ENCODE data around the gene NDUFS1.
"Not testable (repeated sequence)": the region's sequence is repeated elsewhere in the genome, so short reads cannot be mapped to it uniquely, and the experiment has no call there.

Gene NDUFS1

GRCh38 chr2:206160807-206161179, 1.5 kb upstream of the NDUFS1 start:
- no peak for FAIRE-seq

DNA sequence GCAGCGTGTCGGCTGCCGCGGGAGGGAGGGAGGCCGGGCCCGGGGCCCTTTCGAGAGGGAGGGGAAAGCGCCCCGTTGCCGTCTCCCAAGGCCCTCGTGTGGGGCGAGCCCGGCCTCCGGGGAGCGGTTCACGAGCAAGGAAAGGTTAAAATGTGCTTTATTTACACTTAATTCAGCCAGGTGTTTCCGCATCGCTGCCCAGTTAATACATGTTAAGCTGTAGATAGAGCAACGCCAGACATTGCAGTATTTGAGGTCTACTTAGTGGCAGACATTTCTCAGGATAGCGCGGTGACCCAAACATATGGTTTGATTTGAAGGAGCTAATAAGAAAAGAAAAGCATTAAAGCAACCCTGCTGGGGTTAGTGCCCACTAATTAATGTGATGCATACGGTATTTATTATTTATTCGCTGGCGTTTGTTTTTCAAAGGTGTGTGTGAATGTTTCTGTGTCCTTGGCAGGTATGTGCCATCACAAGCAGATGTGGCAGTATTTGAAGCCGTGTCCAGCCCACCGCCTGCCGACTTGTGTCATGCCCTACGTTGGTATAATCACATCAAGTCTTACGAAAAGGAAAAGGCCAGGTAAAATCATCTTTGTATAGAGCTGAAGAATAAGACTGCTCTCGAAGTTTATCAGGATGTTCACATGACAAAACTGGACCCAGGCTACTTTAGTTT, 1.0 kb upstream of the NDUFS1 start:
- no peak for FAIRE-seq

DNA sequence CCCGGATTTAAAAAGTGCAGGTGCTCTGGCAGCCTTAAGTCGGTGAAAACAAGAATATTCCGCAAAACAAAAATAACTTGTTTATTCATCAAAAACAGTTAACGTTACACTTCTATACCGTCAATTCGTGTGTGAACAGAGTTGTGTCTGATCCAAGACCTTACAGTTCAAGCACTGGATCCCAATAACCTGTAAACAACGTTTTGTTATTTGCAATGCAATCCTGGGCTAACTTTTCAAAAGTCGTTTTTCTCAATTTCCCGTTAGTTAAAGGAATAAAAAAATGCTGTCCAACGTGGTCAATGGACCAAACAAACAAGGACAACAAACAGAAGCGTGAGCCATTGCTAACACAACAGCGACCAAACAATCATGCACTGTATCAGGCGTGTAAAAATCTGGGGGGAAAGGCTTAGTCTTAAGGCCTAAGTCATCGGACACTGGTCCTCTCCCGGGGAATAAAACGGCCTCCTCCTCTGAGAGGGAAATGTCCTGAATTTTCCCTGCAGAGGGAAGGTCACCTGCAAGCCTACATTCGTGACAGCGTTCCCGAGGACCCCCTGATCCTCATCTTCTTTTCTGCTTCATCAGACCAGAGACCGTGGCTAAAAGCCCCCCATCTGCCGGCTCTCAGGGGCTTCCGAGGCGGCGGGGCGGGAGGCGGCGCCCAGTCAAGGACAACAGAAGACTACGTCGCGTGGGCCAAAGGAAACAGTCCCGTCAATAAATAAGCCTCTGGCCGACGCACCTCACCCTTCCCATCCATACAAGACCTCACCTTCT, 490 bp downstream of the NDUFS1 start:
- FAIRE-seq = no peak

DNA sequence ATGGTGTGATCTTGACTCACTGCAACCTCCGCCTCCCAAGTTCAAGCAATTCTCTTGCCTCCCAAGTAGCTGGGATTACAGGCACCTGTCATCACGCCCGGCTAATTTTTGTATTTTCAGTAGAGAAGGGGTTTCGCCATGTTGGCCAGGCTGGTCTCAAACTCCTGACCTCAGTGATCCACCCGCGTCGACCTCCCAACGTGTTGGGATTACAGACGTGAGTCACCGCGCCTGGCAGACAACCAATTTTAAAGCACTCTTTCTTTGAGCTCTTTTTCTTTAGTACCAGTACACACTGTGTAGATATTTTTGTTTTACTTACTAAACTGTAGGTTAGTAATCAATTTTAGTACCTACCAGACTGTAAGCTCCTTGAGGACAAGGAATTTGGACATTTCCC, 2.2 kb downstream of the NDUFS1 start:
- FAIRE-seq = not testable (repeated sequence)

- no peak for FAIRE-seq
Measured at GRCh38 chr2:206154197-206154596, 5.0 kb downstream of the NDUFS1 start.

- FAIRE-seq = no peak
Measured at GRCh38 chr2:206150631-206151030, 8.6 kb downstream of the NDUFS1 start.

GRCh38 chr2:206150168-206150567, 9.1 kb downstream of the NDUFS1 start:
- no peak for FAIRE-seq

DNA sequence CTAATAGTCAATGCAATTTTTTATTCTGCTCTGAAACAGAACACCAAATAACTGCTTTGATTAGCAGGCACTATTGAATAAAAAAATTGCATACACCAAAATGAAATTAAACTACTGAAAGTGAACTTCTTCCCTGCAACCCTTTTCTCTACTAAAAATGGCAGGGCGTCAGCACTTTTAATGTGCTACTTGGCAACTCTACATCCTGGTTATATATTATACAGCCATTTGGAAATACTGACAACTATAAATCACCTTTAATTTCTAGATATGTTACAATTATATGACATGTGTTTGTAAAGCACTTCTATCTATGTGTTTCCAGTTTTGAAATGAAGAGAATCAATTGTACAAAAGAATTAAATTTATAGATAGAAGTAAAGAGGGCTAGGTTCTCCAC, 9.9 kb downstream of the NDUFS1 start:
- FAIRE-seq = no peak

DNA sequence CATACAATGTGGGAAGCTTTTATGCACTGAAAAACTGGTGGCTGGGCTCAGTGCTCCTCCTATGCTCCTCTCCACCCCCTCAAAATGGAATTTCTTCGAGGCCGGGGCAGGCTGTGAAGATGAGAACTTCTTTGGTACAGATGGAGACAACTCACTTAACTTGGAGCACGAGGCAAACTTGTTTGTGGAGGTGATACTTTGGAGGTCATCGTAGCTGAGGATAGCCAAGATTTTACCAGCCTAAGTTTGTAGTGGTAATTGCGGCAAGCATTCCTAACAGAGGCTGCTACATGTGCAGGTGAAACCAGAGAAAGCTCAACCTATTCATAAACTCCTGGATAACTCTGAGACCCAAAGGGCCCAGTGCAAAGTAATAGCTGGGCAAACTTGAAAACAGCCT, 13.6 kb downstream of the NDUFS1 start:
- no peak for FAIRE-seq

DNA sequence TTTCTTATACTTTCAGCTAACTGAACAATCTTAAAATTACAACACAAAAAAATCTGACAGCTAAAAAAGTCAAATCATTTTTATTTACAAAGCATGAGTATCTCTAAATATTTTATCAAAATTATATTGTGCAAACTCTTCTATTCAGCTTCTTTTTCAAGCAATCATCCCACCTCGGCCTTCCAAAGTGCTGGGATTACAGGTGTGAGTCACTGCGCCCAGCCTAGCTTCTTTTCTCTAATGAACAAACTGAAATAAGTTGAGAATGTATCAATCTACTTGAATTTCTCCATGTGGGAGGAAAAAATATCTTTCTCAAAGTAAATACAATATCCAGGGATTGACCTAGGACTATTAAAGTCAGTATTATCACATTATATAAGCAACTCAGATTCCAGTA, 14.9 kb downstream of the NDUFS1 start:
- no peak for FAIRE-seq

DNA sequence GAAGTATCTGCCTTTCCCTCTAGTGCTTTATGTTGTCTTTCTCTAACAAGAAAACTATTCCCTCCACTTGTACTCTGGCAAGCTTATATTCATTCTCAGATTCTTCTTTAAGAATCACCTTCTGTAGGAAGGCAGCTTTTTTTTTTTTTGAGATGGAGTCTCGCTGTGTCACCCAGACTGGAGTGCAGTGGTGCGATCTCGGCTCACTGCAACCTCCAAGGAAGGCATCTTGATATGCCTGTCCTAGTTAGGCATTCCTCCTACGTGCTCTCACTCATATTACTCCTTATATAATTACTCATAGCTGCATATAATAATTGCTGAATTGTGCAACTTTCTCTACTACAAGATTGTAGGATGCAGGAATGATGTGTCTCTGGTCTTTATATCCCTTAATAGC, 15.8 kb downstream of the NDUFS1 start:
- no peak for FAIRE-seq

DNA sequence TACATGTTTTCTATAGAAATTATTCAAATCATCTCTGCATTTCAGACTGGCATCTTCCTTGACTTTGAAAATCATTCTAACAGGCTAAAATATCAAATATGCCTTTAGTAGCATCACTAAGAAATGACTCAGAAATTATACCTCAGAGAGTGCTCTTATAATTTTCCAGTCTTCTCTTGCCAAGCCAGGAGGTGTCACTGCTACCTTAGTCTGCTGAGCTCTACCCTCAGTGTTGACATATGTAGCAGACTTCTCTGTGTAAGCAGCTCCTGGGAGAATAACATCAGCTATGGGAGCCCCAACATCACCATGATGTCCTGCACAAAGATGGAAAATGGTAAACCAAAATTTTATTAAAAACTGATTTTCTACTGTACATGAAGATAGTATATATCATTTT, 31.6 kb downstream of the NDUFS1 start:
- FAIRE-seq = no peak

GRCh38 chr2:206125901-206126300, 33.3 kb downstream of the NDUFS1 start:
- no peak for FAIRE-seq

GRCh38 chr2:206122569-206122968, 36.7 kb downstream of the NDUFS1 start:
- FAIRE-seq = not testable (repeated sequence)

DNA sequence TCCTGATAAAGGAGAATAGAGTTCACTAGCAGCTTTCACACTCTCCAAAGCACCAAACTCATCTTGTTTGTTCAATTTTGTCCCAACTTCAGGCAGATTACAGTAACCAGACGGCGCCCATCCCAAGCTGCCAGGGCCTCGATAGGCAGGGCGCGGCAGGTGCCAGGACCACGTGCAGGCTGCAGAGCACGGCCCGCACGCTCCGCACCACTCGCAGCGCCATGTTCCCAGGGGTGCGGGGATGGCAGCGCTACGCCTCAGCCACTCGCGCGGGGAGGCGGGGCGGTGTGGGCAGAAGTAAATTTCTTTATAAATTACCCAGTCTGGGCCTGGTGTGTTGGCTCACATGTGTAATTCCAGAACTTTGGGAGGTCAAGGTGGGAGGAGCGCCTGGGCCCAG, 43.0 kb downstream of the NDUFS1 start:
- no peak for FAIRE-seq

DNA sequence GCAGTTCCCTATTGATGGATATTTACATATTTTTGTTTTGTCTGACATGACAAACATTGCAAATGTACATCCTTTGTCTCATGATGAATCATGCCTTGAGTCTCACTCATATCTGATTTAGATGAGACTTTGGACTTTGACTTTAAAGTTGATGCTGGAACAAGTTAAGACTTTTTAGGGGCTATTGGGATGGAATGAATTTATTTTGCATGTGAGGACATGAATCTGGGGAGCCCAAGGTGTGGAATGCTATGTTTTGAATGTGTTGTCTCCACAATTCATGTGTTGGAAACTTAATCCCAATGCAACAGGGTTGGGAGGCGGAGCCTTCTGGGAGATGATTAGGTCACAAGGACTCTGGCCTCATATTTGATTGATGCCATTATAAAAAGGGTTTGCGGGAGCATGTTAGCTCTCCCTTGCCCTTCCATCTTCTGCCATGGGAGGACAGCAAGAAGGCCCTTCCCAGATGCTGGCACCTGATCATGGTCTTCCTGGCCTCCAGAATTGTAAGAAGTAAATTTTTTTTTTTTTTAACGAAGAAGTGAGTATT, 44.1 kb downstream of the NDUFS1 start:
- no peak for FAIRE-seq

DNA sequence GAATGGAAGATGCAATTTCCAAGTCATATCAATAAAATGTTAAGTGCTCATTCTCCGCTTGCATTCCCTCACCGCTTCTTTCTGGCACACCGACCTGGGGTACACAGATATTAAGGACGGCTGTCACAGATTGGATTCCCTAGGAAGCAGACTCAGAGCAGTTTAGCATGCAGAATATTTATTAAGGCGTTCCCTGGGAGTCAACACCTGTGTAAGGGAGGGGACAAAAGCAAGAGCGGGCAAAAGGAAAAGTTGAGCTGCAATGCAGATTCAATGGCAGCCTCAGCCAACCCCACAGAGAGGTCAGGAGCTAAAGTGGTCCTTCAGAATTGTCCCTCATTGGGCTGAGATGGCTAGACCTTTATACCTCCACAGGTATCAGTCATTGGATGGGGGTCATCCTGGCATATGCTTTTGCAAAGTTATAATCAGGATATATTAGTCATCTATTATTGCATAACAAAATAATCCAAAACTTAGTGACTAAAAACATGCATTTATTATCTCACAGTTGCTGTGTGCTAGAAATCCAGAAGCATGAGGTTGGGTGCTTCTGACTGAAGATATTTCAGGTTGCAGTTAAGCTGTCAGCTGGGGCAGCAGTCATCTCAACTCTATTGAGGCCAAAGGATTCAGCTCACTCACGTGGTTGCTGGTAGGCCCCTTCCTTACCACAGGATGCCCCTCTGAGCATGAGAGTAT, 46.2 kb downstream of the NDUFS1 start:
- no peak for FAIRE-seq

DNA sequence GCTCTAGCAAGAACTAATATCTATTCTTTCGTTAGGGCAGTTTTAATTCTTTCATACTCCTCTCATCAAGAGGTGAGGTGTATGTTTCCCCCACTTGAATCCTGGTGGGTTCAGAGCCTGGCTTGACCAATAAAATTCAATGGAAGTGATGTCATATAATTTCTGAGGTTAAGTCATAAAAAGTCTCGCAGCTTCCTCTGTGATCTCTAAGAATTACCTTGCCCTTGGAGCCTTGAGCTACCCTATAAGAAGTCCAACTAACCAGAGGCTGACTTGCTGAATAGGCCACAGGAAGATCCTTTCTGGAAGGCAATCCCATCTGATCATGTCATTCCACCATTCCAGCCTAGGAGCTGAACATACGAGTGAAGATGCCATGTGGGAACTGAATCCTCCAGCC, 47.1 kb downstream of the NDUFS1 start:
- FAIRE-seq = no peak

DNA sequence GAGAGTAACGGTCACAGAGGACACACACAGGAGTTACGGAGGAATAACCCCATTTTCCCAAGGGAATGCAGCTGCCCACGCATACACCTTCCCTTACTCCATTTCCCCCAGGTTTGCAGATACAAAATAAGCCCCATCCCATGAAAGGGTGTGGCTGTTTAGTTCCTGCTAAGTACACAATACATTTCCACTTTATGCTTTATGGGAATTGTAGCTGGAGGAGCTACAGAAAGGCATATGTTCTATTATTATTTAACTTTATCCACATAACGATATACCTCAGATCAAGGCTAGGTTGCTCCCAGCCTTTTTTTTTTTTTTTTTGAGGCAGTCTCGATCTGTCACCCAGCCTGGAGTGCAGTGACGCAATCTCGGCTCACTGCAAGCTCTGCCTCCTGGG, 50.5 kb downstream of the NDUFS1 start:
- no peak for FAIRE-seq

DNA sequence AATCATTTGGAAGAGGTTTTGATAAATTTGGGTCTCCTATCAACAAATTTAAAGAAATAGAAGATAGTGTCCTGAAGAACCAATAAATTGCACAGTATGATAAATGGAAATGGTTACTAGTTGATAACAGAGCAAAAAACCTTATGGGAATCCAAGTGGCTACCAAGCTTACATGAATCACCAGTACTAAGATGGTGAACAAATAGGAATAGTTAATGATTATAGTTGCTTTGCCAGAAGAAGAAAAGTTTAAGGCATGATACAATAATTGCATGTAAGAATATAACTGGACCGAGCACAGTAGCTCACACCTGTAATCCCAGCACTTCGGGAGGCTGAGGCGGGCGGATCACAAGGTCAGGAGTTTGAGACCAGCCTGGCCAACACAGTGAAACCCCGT, 53.7 kb downstream of the NDUFS1 start:
- FAIRE-seq = no peak

DNA sequence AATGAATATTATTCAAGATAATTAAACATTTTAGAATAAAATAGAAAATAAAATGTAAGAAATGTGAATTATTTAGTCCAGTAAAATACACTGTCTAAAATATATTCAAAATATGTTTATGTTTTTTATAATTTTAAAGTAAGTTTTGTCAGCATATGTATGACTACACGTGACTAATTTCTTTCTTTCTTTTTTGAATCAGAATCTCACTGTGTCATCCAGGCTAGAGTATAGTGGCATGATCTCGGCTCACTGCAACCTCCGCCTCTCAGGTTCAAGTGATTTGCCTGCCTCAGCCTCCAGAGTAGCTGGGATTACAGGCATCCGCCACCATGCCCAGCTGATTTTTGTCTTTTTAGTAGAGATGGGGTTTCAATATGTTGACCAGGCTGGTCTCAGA, 54.2 kb downstream of the NDUFS1 start:
- no peak for FAIRE-seq

DNA sequence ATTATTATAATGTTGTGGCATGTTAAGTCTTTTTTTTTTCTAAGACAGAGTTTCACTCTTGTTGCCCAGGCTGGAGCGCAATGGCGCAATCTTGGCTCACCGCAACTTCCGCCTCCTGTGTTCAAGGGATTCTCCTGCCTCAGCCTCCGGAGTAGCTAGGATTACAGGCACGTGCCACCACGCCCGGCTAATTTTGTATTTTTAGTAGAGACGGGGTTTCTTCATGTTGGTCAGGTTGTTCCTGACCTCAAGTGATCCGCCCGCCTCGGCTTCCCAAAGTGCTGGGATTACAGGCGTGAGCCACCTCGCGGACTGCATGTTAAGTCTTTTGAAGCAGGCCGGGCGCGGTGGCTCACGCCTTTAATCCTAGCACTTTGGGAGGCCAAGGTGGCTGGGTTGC, 60.4 kb downstream of the NDUFS1 start:
- not testable (repeated sequence) for FAIRE-seq

DNA sequence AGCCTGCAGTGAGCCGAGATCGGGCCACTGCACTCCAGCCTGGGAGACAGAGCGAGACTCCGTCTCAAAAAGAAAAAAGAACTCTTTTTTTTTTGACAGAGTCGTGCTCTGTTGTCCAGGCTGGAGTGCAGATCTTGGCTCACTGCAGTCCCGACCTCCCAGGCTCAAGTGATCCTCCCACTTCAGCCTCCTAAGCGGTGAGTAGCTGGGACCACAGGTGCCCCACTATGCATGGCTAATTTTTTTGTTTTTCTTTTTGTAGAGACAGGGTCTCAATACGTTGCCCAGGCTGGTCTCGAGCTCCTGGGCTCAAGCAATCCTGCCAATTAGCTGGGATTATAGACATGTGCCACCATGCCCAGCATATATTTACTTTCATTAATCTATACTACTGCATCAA, 60.8 kb downstream of the NDUFS1 start:
- FAIRE-seq = no peak

GRCh38 chr2:206096876-206097275, 62.4 kb downstream of the NDUFS1 start:
- FAIRE-seq = no peak
